SK-N-SH (cell line): Measurements from ENCODE around the gene ADM. TPM values are rescaled to one million over a fixed set of nuclear protein-coding genes. Genes with fewer than 3 reads are reported as not detected.

Experiments used
- CTCF ChIA-PET: fragments of 300-600, 350-600 bp; formaldehyde crosslinking; extraction: SDS; loops from one replicate; lab custom pipeline; 2021; lab: Yijun Ruan, JAX
- POLR2A ChIA-PET: fragments of 350-600 bp; sonication (Branson Sonifier 250); formaldehyde crosslinking; extraction: SDS; loops from one replicate; lab custom pipeline; 2020; ENCODE audit warnings: antibody characterized with exemption, inconsistent platforms; lab: Yijun Ruan, JAX
- DNase-seq: peaks from one replicate; pipeline ENCODE4 v3.0.0; 2012
- H2AFZ ChIP-seq: fragments of 200-600 bp; sonication (generic); 2 replicates; pipeline ENCODE4 v1.8.1; 2016; ENCODE audit warnings: antibody characterized with exemption, mild to moderate bottlenecking, low read depth
- H3F3A ChIP-seq: fragments of 200-600 bp; sonication (generic); replicated peaks from 2 replicates; pipeline ENCODE3; 2016; ENCODE audit warnings: antibody characterized with exemption, mild to moderate bottlenecking; ENCODE audit not compliant: insufficient read depth
- H3K27ac ChIP-seq, 2 experiments: fragments of 200-500 bp in 1 of 2; fragments of 200-600 bp in 1 of 2; sonication (Bioruptor generic) in 1 of 2; sonication (generic), shearing (Covaris generic) in 1 of 2; 2 replicates each; pipeline versions ENCODE4 v1.5.1 to v1.6.1; 2014 to 2016; ENCODE audit warnings: low read depth in 2 of 2, inconsistent platforms in 1 of 2, low read length in 1 of 2, mild to moderate bottlenecking in 1 of 2, mixed read lengths in 1 of 2
- H3K27me3 ChIP-seq: fragments of 200-600 bp; sonication (generic), shearing (Covaris generic); 2 replicates; pipeline ENCODE4 v1.6.1; 2016; ENCODE audit warnings: mixed run types; ENCODE audit not compliant: insufficient read depth
- H3K36me3 ChIP-seq, 2 experiments: fragments of 200-500 bp in 1 of 2; fragments of 200-600 bp in 1 of 2; sonication (Bioruptor generic) in 1 of 2; sonication (generic) in 1 of 2; replicated peaks in 1 of 2; 2 replicates each; pipeline versions ENCODE3 to v1.5.1; 2014 to 2016; ENCODE audit warnings: low read length in 1 of 2, mild to moderate bottlenecking in 1 of 2; ENCODE audit not compliant: insufficient read depth in 2 of 2, control insufficient read depth in 1 of 2
- H3K4me1 ChIP-seq, 2 experiments: fragments of 200-500 bp in 1 of 2; fragments of 200-600 bp in 1 of 2; sonication (Bioruptor generic) in 1 of 2; sonication (generic), shearing (Covaris generic) in 1 of 2; 2 replicates each; pipeline versions ENCODE4 v1.5.1 to v1.6.1; 2014 to 2016; ENCODE audit warnings: low read depth in 1 of 2, low read length in 1 of 2, mixed run types in 1 of 2; ENCODE audit not compliant: insufficient read depth in 2 of 2, control insufficient read depth in 1 of 2
- H3K4me2 ChIP-seq: fragments of 200-600 bp; sonication (generic), shearing (Covaris generic); 2 replicates; pipeline ENCODE4 v1.6.1; 2017; ENCODE audit warnings: mixed run types
- H3K4me3 ChIP-seq, 2 experiments: fragments of 200-500 bp in 1 of 2; fragments of 200-600 bp in 1 of 2; sonication (Bioruptor generic) in 1 of 2; sonication (generic), shearing (Covaris generic) in 1 of 2; 2 replicates each; pipeline versions ENCODE4 v1.5.1 to v1.8.1; 2014 to 2016; ENCODE audit warnings: low read depth in 2 of 2, inconsistent platforms in 1 of 2, low read length in 1 of 2, mild to moderate bottlenecking in 1 of 2, mixed read lengths in 1 of 2, moderate library complexity in 1 of 2
- H3K79me2 ChIP-seq: fragments of 200-600 bp; sonication (generic); 2 replicates; pipeline ENCODE4 v1.8.1; 2017; ENCODE audit warnings: mild to moderate bottlenecking; ENCODE audit not compliant: insufficient read depth
- H3K9ac ChIP-seq: fragments of 200-600 bp; sonication (generic); 2 replicates; pipeline ENCODE4 v1.6.1; 2017; ENCODE audit warnings: mixed run types
- H3K9me2 ChIP-seq: fragments of 200-600 bp; sonication (generic); 2 replicates; pipeline ENCODE4 v1.6.1; 2017; ENCODE audit warnings: mixed run types
- H3K9me3 ChIP-seq: fragments of 200-600 bp; sonication (generic); 2 replicates; pipeline ENCODE4 v1.6.1; 2017; ENCODE audit warnings: mixed run types, mild to moderate bottlenecking, moderate library complexity
- H4K20me1 ChIP-seq: fragments of 200-600 bp; sonication (generic); 2 replicates; pipeline ENCODE4 v1.6.1; 2017; ENCODE audit warnings: mild to moderate bottlenecking, mixed run types; ENCODE audit not compliant: insufficient read depth
- CHD2 ChIP-seq: fragments of 150-350 bp; IDR thresholded peaks from 2 replicates; pipeline ENCODE4 v1.6.1; 2018; ENCODE audit warnings: low read length; ENCODE audit not compliant: partially characterized antibody
- ELF1 ChIP-seq: IDR thresholded peaks from 2 replicates; pipeline ENCODE4 v1.4.0; 2012
- EP300 ChIP-seq, 2 experiments: IDR thresholded peaks; 2 replicates each; pipeline versions ENCODE4 v1.4.0 to v1.6.1; 2012; ENCODE audit warnings: borderline replicate concordance in 1 of 2, low read depth in 1 of 2, low read length in 1 of 2
- EZH2phosphoT487 ChIP-seq: fragments of 200-600 bp; sonication (generic); IDR thresholded peaks from 2 replicates; pipeline ENCODE4 v1.6.1; 2017; ENCODE audit warnings: low read depth, mixed run types, mild to moderate bottlenecking, antibody characterized with exemption, moderate library complexity, borderline replicate concordance
- FOXJ3 ChIP-seq: sonication (generic); formaldehyde crosslinking; IDR thresholded peaks from 2 replicates; pipeline ENCODE4 v1.5.1; 2020; ENCODE audit warnings: mild to moderate bottlenecking, missing genetic modification reagents
- FOXM1 ChIP-seq: IDR thresholded peaks from 2 replicates; pipeline ENCODE4 v1.4.0; 2012; ENCODE audit warnings: low read depth, mild to moderate bottlenecking
- GABPA ChIP-seq: IDR thresholded peaks from 2 replicates; pipeline ENCODE4 v1.4.0; 2012; ENCODE audit warnings: low read depth, mild to moderate bottlenecking
- NRF1 ChIP-seq: IDR thresholded peaks from 2 replicates; pipeline ENCODE4 v1.6.1; 2012; ENCODE audit warnings: low read depth, mild to moderate bottlenecking, low read length
- POLR2AphosphoS5 ChIP-seq: IDR thresholded peaks from 2 replicates; pipeline ENCODE4 v1.6.1; 2012; ENCODE audit warnings: low read depth, low read length
- RAD21 ChIP-seq: IDR thresholded peaks from 2 replicates; pipeline ENCODE4 v1.6.1; 2012; ENCODE audit warnings: mild to moderate bottlenecking, low read length
- RFX5 ChIP-seq: IDR thresholded peaks from 2 replicates; pipeline ENCODE4 v1.6.1; 2012; ENCODE audit warnings: mild to moderate bottlenecking, improper control_type of control experiment, low read length
- SIN3A ChIP-seq: IDR thresholded peaks from 2 replicates; pipeline ENCODE4 v1.6.1; 2012; ENCODE audit warnings: low read depth, mild to moderate bottlenecking, low read length, moderate library complexity, borderline replicate concordance
- TAF1 ChIP-seq: IDR thresholded peaks from 2 replicates; pipeline ENCODE4 v1.6.1; 2012; ENCODE audit warnings: low read depth, mild to moderate bottlenecking, low read length, moderate library complexity, borderline replicate concordance
- USF1 ChIP-seq: IDR thresholded peaks from 2 replicates; pipeline ENCODE4 v1.4.0; 2012; ENCODE audit warnings: low read depth, borderline replicate concordance
- YY1 ChIP-seq: IDR thresholded peaks from 2 replicates; pipeline ENCODE4 v1.4.0; 2012; ENCODE audit warnings: low read depth, mild to moderate bottlenecking
- WGBS: methylation state at CpG from one replicate; pipeline ENCODE4 v1.1.6; 2017; ENCODE audit warnings: low lambda C conversion rate; 5-methylcytosine and 5-hydroxymethylcytosine counted together
- polyA plus RNA-seq, 3 experiments: library from polyadenylated mRNA; depleted of rRNA; stranded (reverse); fragments of >200 nt; gene quantifications; 2 replicates each; pipeline ENCODE4 v1.2.3, GENCODE V29; 2012
- TF ChIP-seq, protein P1 (sequence below): fragments of 150-350 bp; IDR thresholded peaks from 2 replicates; pipeline ENCODE4 v1.6.1; 2017; ENCODE audit warnings: antibody characterized with exemption, low read length, low read depth, borderline replicate concordance
- TF ChIP-seq, protein P2 (sequence below): IDR thresholded peaks from 2 replicates; pipeline ENCODE4; 2012
- TF ChIP-seq, protein P3 (sequence below): fragments of 200-600 bp; sonication (generic); IDR thresholded peaks from 2 replicates; pipeline ENCODE4 v1.6.1; 2017; ENCODE audit warnings: antibody characterized with exemption, mild to moderate bottlenecking, moderate library complexity

ADM gene
- polyA plus RNA-seq, 1 of the 3 experiments (the other 2 are of a cell fraction), result 50.6 TPM

- no peaks in the 10 kb centered on the region for H3K36me3 ChIP-seq
- no peak for DNase-seq
- no peaks in the 10 kb centered on the region for H4K20me1 ChIP-seq
- H3K9me3 ChIP-seq, result no peaks in the 10 kb centered on the region
- WGBS, result 79% methylated on average over 3 of the region's 4 CpGs
- peaks cover 13 to 21% of the 10 kb centered on the region in 2 experiments for H3K4me1 ChIP-seq
- H3K79me2 ChIP-seq, result no peaks in the 10 kb centered on the region
- ChIA-PET CTCF (no interaction called here), POLR2A (no interaction called here)
- H3K27me3 ChIP-seq, result no peaks in the 10 kb centered on the region
- no peak overlapping the region for H3K4me3 ChIP-seq
- no peaks in the 10 kb centered on the region for H3K9me2 ChIP-seq
- H2AFZ ChIP-seq, result no peak overlapping the region
- H3F3A ChIP-seq, result no peaks in the 10 kb centered on the region
- no peak overlapping the region for H3K4me2 ChIP-seq
- TF ChIP-seq TAF1, result no peak
- no peak for TF ChIP-seq NRF1
- TF ChIP-seq SIN3A, result no peak
- no peak overlapping the region for H3K9ac ChIP-seq
- H3K27ac ChIP-seq, result no peak overlapping the region
Observed at GRCh38 chr11:10348650-10349280, 43.9 kb downstream of the ADM start.

- H3K4me3 ChIP-seq, result no peak overlapping the region
- H4K20me1 ChIP-seq, result no peaks in the 10 kb centered on the region
- no peak overlapping the region for H2AFZ ChIP-seq
- H3K9me2 ChIP-seq, result no peaks in the 10 kb centered on the region
- H3F3A ChIP-seq, result no peaks in the 10 kb centered on the region
- H3K4me2 ChIP-seq, result no peak overlapping the region
- H3K36me3 ChIP-seq, result no peaks in the 10 kb centered on the region
- ChIA-PET POLR2A (no interaction called here), CTCF (interaction anchor here (1.0 to 1.2 kb wide), 2 partner anchors 25 to 44 kb away, joined by 3 to 4 read pairs; partner anchors contain the start of gene ADM)
- H3K27ac ChIP-seq, result no peak overlapping the region
- TF ChIP-seq, protein P1, sequence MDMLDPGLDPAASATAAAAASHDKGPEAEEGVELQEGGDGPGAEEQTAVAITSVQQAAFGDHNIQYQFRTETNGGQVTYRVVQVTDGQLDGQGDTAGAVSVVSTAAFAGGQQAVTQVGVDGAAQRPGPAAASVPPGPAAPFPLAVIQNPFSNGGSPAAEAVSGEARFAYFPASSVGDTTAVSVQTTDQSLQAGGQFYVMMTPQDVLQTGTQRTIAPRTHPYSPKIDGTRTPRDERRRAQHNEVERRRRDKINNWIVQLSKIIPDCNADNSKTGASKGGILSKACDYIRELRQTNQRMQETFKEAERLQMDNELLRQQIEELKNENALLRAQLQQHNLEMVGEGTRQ, result no peak
- TF ChIP-seq YY1 (no peak), TAF1 (no peak), ELF1 (no peak), EZH2phosphoT487 (no peak), FOXJ3 (no peak), RAD21 (no peak), FOXM1 (no peak), GABPA (no peak), USF1 (no peak), CHD2 (no peak), EP300 (IDR thresholded peaks at IDR 0.05; ENCODE audit: borderline replicate concordance in 1 of 2, low read depth in 1 of 2, low read length in 1 of 2) (no peak), RFX5 (no peak), POLR2AphosphoS5 (no peak)
- TF ChIP-seq, protein P2, sequence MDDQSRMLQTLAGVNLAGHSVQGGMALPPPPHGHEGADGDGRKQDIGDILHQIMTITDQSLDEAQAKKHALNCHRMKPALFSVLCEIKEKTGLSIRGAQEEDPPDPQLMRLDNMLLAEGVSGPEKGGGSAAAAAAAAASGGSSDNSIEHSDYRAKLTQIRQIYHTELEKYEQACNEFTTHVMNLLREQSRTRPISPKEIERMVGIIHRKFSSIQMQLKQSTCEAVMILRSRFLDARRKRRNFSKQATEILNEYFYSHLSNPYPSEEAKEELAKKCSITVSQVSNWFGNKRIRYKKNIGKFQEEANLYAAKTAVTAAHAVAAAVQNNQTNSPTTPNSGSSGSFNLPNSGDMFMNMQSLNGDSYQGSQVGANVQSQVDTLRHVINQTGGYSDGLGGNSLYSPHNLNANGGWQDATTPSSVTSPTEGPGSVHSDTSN, result no peak
- TF ChIP-seq, protein P3, sequence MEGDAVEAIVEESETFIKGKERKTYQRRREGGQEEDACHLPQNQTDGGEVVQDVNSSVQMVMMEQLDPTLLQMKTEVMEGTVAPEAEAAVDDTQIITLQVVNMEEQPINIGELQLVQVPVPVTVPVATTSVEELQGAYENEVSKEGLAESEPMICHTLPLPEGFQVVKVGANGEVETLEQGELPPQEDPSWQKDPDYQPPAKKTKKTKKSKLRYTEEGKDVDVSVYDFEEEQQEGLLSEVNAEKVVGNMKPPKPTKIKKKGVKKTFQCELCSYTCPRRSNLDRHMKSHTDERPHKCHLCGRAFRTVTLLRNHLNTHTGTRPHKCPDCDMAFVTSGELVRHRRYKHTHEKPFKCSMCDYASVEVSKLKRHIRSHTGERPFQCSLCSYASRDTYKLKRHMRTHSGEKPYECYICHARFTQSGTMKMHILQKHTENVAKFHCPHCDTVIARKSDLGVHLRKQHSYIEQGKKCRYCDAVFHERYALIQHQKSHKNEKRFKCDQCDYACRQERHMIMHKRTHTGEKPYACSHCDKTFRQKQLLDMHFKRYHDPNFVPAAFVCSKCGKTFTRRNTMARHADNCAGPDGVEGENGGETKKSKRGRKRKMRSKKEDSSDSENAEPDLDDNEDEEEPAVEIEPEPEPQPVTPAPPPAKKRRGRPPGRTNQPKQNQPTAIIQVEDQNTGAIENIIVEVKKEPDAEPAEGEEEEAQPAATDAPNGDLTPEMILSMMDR, result no peak
- no peaks in the 10 kb centered on the region for H3K9me3 ChIP-seq
- H3K79me2 ChIP-seq, result no peaks in the 10 kb centered on the region
- no peak for DNase-seq
- peaks cover 13 to 21% of the 10 kb centered on the region in 2 experiments for H3K4me1 ChIP-seq
- H3K27me3 ChIP-seq, result no peaks in the 10 kb centered on the region
- no peak overlapping the region for H3K9ac ChIP-seq
Observed at GRCh38 chr11:10349281-10349665, 44.4 kb downstream of the ADM start.
